HepG2 (cell line): Measurements from ENCODE around the gene PTX4. TPM values are rescaled to one million over a fixed set of nuclear protein-coding genes. Genes with fewer than 3 reads are reported as not detected.

ENCODE experiments used
- ATF3 ChIP-seq: sonication (generic); formaldehyde crosslinking; IDR thresholded peaks from 2 replicates; pipeline ENCODE4 v1.4.0; 2020; ENCODE audit warnings: missing genetic modification reagents
- BATF2 ChIP-seq: sonication (generic); formaldehyde crosslinking; IDR thresholded peaks from 2 replicates; pipeline ENCODE4 v1.8.0; 2022; ENCODE audit warnings: mild to moderate bottlenecking, missing genetic modification reagents, moderate library complexity
- CEBPG ChIP-seq: IDR thresholded peaks from 2 replicates; pipeline ENCODE4 v1.6.1; 2016
- CREBL2 ChIP-seq: sonication (generic); formaldehyde crosslinking; IDR thresholded peaks from 2 replicates; pipeline ENCODE4 v1.8.1; 2023; ENCODE audit warnings: missing genetic modification reagents, mild to moderate bottlenecking, borderline replicate concordance
- GLMP ChIP-seq: sonication (generic); formaldehyde crosslinking; IDR thresholded peaks from 2 replicates; pipeline ENCODE4 v1.9.0; 2021; ENCODE audit warnings: missing genetic modification reagents, mild to moderate bottlenecking, borderline replicate concordance
- ISL2 ChIP-seq: sonication (generic); formaldehyde crosslinking; IDR thresholded peaks from 2 replicates; pipeline ENCODE4 v1.5.0; 2020; ENCODE audit warnings: missing genetic modification reagents
- KDM6A ChIP-seq: IDR thresholded peaks from 2 replicates; pipeline ENCODE4 v1.6.1; 2016; ENCODE audit warnings: low read depth
- NR2F6 ChIP-seq, 2 experiments: IDR thresholded peaks; 2 replicates each; pipeline ENCODE4 v1.6.1; 2016; ENCODE audit warnings: antibody characterized with exemption in 1 of 2, mild to moderate bottlenecking in 1 of 2
- PRDM10 ChIP-seq: sonication (generic); formaldehyde crosslinking; IDR thresholded peaks from 2 replicates; pipeline ENCODE4 v1.4.0; 2020; ENCODE audit warnings: low read depth, missing genetic modification reagents
- RXRB ChIP-seq: IDR thresholded peaks from 2 replicates; pipeline ENCODE4 v1.6.1; 2016; ENCODE audit warnings: borderline replicate concordance, missing genetic modification reagents, missing compliant biosample characterization
- STAT6 ChIP-seq: sonication (generic); formaldehyde crosslinking; IDR thresholded peaks from 2 replicates; pipeline ENCODE4 v1.4.0; 2020; ENCODE audit warnings: missing genetic modification reagents, mild to moderate bottlenecking, borderline replicate concordance
- TOPORS ChIP-seq: sonication (generic); formaldehyde crosslinking; IDR thresholded peaks from 2 replicates; pipeline ENCODE4 v1.8.0; 2023; ENCODE audit warnings: mild to moderate bottlenecking, missing genetic modification reagents
- ZBTB38 ChIP-seq: sonication (generic); formaldehyde crosslinking; IDR thresholded peaks from 2 replicates; pipeline ENCODE4 v1.5.1; 2020; ENCODE audit warnings: mild to moderate bottlenecking, missing genetic modification reagents
- ZFP36L2 ChIP-seq: sonication (generic); formaldehyde crosslinking; IDR thresholded peaks from 2 replicates; pipeline ENCODE4 v1.4.0; 2020; ENCODE audit warnings: missing genetic modification reagents
- ZNF205 ChIP-seq: IDR thresholded peaks from 2 replicates; pipeline ENCODE4 v1.6.1; 2018; ENCODE audit warnings: missing biosample characterization, missing genetic modification reagents
- ZNF367 ChIP-seq: sonication (generic); formaldehyde crosslinking; IDR thresholded peaks from 2 replicates; pipeline ENCODE4 v1.4.0; 2020; ENCODE audit warnings: missing genetic modification reagents, borderline replicate concordance
- ZNF691 ChIP-seq: sonication (generic); formaldehyde crosslinking; IDR thresholded peaks from 2 replicates; pipeline ENCODE4 v1.4.0; 2020; ENCODE audit warnings: missing genetic modification reagents, low read depth, mild to moderate bottlenecking, borderline replicate concordance
- ZNF841 ChIP-seq: sonication (generic); formaldehyde crosslinking; IDR thresholded peaks from 2 replicates; pipeline ENCODE4 v1.8.1; 2023; ENCODE audit warnings: missing genetic modification reagents, borderline replicate concordance
- ZSCAN31 ChIP-seq: sonication (generic); formaldehyde crosslinking; IDR thresholded peaks from 2 replicates; pipeline ENCODE4 v1.5.0; 2020; ENCODE audit warnings: low read depth, mild to moderate bottlenecking, missing genetic modification reagents
- polyA plus RNA-seq, 8 experiments: library from polyadenylated mRNA; depleted of rRNA in 3 of 8; stranded (reverse) in 7 of 8; unstranded in 1 of 8; fragments of >200 nt; fragmentation: Illumina TruSeq in 4 of 8; extraction: Trizol in 4 of 8; gene quantifications; 2 replicates each; pipeline versions ENCODE4 v1.2.1 to v1.2.3, GENCODE V29; 2011 to 2016; ENCODE audit warnings: low read depth in 4 of 8, missing spikeins in 1 of 8, mixed read lengths in 1 of 8; ENCODE audit not compliant: insufficient read depth in 1 of 8
- total RNA-seq, 5 experiments: library from RNA; depleted of rRNA; stranded (reverse); fragments of >200 nt; fragmentation: Illumina TruSeq; extraction: Trizol; gene quantifications; 2 replicates each; pipeline ENCODE4 v1.2.3, GENCODE V29; 2016; ENCODE audit warnings: low read depth in 1 of 5

PTX4 gene
- total and polyA plus RNA-seq, 2 of the 13 experiments (the other 11 are each of a cell fraction or from before 2014, with no cell fraction given) = 0.04 TPM; not detected in 1

GRCh38 chr16:1435921-1436697 lies 52.6 kb downstream of the PTX4 start (continued):
- TF ChIP-seq ZNF205 (CRISPR knock-in tag) (no peak), NR2F6 (IDR thresholded peaks at IDR 0.05) (peak; percentile 34; the same call in 1 of the 2 replicates), NR2F6 (CRISPR knock-in tag; IDR thresholded peaks at IDR 0.05) (peak; percentile 58; the same call in 1 of the 2 replicates), CREBL2 (CRISPR knock-in tag) (no peak), KDM6A (CRISPR knock-in tag) (no peak), ZNF691 (0 out of 2 replicates have a peak, but pooled peaks have one; percentile 28), PRDM10 (CRISPR knock-in tag) (no peak), ZSCAN31 (CRISPR knock-in tag) (0 out of 2 replicates have a peak, but pooled peaks have one; percentile 55), ZNF841 (CRISPR knock-in tag) (no peak), STAT6 (CRISPR knock-in tag) (no peak), BATF2 (no peak), CEBPG (CRISPR knock-in tag) (no peak), ZFP36L2 (CRISPR knock-in tag) (no peak), RXRB (peak; percentile 48; the same call in 1 of the 2 replicates), TOPORS (no peak), GLMP (no peak), ZNF367 (CRISPR knock-in tag) (no peak), ZBTB38 (0 out of 2 replicates have a peak, but pooled peaks have one; percentile 32), ATF3 (CRISPR knock-in tag) (0 out of 2 replicates have a peak, but pooled peaks have one; percentile 36), ISL2 (no peak)
